Measurements from ENCODE around the gene FXYD3. TPM values are rescaled to one million over a fixed set of nuclear protein-coding genes. Genes with fewer than 3 reads are reported as not detected.
"Not testable (repeated sequence)": the region's sequence is repeated elsewhere in the genome, so short reads cannot be mapped to it uniquely, and the experiment has no call there.

FXYD3 gene
- polyA plus RNA-seq, 3 donors: 18.6 to 23.9 (median 23.1) TPM

DNA sequence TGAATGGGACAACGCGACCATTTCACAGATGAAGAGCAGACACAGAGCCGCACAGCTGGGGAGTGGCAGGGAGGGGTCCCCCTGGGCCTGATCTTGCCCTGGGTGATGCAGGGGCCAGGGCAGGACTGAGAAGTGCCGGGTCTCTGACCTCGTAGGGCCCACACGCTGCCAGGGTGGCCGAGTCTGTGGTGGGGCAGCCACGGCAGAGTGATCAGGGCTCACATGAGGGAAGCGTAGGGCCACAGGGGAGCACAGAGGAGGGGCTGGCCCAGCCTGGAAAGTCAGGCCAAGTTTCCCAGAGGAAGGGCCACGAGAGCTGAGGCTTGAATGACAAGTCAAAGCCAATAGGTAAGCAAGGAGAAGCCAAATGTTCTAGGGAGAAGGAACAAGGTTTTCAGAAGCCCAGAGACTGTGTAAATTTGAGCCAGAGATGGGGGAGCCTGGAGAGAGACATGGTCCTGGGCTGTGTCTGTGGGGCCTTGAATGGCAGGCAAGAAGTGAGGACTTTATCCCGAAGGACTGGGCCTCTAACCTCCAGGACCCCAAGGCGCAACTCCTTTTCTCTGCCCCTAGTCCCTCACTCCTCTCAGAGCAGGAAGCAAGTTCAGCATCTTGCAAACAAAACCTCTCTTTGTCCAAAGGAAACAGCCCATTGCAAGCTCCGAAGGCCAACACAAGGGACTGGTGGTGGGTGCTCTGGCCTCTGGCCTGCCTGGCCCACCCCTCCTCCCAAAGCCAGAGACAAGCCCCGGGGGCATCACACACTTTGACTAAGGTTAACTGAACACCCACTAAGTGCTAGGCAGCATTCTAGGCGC is 31.7 kb upstream of the FXYD3 start:
- DNase-seq: no peak

DNA sequence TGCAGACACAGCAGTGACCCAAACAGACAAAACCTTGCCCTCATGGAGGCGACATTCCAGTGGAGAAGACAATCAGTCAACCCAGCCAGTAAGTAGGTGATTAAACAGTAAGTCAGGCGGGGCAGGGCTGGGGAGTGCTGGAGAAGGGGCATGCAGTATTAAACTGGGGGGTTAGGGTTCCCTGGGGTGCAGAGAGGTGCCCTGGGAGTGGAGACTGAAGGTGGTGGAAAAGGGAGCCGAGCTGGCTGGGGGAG is 31.2 kb upstream of the FXYD3 start:
- DNase-seq: no peak

DNA sequence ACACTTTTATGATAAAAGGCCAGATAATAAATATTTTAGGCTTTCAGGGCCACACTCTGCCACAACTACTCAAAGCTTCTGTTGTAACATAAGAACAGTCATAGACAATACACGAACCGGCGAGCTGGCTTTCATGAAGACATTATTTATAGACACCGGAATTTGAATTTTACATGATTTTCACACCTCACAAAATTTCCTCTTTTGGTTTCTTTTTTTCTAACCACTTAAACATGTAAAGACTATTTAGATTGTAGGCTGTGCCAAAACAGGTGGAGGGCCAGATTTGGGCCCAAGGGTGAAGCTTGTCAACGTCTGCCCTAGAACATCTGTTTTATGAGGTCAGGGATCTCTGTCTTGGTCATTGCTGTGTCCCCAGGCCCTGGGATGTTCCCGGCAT is 29.7 kb upstream of the FXYD3 start:
- DNase-seq: no peak

DNA sequence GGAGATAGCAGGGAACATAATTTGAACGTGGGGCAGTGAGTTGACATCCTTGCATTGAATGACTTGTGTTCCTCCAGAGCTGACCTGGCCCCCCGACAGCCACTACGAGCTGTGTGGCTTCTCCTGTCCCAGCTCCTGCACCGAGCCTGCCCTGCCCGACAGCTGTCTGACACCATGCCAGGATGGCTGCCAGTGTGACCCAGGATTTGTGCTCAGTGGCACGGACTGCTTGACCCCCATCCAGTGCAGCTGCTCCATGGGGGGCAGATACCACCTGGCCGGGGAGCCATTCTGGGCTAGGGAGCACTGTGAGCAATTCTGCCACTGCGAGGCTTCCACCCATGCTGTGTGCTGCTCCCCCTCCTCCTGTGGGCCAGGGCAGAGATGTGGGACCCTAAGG is 29.2 kb upstream of the FXYD3 start:
- DNase-seq: no peak

DNA sequence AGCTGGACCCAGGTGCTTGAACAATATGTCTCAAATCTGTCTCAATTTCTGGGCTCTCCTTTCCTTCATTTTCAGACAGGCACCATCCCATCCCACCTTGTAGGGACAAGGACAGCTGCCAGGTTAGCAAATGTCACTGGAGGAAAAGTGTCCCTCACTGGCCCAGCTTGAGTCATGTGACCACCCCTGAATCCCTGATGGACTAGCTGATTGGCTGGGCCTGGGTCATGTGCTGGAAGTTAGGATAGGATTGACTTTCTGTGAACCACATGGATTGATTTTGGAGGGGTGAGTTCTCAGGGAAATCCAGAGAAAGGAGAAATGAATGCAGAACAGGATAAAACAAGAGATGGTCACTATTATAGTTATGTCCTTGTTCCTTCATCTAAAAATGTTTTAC is 28.2 kb upstream of the FXYD3 start:
- DNase-seq: no peak

DNA sequence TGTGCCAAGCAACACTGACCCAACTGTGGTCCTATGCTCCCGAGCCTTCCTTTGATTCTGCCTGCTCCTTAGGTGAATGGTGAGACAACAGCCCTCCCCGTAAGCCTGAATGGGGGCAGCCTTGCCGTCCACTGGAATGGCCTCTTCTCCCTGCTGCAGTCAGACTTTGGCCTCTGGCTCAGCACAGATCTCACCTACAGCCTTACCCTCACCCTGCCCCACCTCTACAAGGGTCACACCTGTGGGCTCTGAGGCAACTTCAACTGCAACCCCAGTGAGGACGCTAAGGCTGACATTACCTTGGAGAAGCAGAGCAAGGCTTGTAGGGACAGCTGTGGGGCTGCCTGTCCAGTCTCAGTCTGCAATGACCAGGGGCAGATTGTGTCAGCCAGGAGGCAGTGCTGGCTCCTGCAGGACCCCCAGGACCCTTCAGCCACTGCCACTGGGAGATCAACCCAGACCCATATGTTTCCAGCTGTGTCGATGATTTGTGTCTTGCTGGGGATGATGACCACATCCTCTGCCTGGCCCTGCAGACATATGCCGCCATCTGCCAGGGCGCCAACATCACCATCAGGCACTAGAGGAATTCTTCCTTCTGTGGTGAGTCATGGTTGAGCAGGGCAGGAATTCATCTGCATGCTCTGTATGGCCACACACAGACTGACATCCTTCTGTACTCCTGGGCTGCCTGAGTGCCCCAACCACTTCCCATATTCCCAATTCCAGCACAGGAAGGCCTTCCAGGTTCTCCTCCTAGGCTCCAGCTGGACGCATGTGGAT is 27.3 kb upstream of the FXYD3 start:
- DNase-seq: no peak

DNA sequence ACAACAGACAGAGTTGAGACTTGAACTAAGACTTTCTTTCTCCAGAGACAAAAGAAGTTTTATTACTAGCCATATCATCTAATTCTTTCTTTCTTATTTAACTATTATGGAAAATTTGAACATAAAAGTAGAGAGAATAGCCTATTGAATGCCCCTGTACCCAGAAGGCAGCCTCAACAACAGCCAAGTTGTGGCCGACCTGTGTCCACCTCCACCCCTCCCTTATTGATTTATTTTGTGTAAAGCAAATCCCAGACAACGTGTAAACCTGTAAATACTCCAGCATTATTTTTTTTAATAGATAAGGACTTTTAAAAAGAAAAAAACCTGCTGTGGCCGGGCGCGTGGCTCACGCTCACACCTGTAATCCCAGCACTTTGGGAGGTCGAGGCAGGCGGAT is 26.1 kb upstream of the FXYD3 start:
- no peak for DNase-seq

DNA sequence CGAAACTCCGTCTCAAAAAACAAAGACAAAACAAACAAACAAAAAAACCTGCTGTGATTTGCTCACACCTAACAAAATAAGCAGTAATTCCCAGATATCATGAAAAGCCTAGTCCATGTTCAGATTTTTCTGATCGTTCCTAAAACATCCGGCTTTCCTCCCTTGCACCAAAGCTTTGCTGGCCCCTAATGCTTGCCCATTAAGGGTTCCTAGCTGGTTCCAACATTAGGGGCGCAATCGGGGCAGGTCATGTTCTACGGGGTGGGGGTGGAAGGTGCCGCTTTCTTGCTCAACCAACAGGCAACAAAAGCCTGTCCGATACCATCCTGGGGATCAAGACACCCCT is 25.5 kb upstream of the FXYD3 start:
- no peak for DNase-seq

DNA sequence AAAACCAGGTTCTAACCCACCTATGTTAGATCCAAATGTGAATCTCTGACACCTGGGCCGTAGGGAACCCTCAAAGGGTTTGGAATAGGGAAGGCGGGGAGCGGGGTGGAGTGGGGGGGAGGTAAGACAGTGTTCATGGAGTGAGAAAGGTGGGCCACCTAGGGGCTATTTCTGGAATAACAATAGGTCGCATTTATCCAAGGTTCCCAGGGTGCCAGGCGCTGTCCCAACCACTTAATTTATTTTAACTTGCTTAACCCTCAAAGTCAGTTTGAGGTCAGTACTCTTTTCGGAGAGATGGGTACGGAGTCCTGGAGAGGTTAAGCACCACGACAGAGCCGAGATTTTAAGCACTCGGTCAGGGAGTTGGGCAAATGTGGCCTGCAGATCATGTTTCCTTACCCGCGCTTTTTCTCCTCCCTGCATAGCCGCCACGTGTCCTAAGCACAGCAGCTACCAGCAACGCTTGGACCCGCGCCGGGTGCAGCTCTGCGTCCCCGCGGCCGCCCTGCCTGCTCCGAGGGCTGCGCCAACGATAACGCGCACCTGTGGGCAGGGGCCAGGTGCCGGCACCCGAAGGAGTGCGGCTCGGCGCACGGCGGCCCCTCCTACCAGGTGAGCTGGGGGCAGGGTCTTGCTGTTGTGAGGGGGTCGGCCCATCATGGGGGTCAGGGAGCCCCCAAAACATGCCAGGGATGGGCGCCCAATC is 25.0 kb upstream of the FXYD3 start:
- peak; percentile 79 for DNase-seq

DNA sequence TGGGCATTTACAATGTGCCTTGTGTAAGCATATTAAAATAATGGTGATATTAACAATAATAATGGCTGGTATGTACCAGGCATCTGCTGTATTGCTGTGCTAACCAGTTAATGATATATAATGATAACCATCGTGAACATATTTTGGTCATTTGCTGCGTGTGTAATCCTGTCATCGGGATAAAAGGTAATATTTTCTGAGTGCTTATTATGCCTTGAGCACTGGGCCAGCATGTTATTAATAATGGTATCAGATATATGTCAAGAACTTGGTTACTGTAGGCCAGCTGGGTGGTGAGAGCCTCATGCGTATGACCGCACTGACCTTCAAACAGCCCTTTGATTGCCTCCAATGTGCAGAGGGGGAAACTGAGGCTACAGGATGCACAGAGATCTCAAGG is 22.2 kb upstream of the FXYD3 start:
- no peak for DNase-seq

DNA sequence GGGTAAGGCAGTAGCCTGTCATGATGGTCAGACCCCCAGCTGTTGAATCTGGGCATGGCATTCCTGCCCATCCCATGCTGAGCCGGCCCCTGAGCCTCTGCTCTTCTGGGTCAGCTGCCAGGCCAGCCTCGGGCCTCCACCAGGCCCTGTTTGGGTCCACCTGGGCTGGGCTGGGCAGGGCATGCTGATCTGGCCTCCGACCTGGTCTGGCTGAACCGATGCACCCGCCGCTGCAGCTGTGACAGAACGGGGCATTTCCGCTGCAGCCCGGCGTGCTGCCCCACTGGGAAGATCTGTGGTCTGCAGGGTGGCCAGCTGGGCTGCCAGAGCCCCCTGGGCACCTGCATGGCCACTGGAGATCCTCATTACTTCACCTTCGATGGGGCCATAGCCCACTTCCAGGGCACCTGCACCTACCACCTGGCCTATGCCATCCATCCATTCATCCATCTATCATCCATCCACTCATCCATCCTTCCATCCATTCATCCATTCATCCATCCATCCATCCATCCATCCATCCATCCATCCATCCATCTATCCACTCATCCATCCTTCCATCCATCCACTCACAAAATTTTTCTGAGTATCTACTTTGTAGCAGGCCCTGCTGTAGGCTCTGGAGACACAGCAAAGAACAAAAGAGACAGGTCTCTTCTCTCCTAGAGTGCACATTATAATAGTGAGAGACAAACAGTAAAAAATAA is 21.5 kb upstream of the FXYD3 start:
- DNase-seq: no peak

DNA sequence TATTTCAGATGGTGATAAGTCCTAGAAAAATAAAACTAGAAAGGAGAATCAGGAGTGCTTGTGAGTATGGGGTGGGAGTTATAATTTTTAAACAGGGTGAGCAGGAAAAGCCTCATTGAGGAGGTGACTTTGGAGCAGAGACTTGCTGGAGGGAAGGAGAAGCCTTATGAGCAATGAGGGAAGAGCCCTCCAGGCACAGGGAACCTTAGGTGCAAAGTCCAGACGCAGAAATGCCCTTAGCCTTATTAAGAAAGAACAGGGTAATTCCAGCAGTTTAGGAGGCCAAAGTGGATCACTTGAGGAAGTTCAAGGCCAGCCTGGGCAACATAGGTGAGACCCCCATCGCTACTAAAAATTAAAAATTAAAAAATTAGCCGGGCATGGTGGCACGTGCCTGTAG is 21.0 kb upstream of the FXYD3 start:
- DNase-seq: no peak

DNA sequence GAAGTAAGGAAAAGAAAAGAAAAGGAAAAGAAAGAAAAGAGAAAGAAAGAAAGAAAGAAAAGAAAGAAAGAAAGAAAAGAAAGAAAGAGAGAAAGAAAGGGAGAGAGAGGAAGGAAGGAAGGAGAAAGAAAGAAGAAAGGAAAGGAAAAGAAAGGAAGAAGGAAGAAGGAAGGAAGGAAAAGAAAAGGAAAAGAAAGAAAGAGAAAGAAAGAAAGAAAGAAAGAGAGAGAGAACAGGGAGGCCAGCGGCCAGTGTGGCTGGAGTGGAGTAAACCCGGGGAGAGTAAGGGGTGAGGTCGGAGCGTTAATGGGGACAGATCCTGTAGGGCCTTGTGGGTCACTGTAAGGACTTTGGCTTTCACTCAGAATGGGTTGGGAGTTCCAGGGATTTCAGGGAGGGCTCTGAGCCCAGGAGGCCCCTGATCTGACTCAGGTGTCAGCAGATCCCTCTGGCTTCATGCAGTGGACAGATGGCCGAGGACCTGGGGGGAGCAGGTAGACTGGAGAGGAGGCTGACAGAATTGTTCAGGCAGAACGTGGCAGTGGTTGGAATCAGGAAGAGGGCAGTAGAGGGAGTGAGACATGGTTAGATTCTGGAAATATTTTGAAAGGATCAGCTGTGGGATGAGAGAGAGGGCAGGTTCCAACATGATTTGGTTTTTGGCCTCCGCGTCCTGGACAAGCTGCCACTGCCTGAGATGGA is 19.8 kb upstream of the FXYD3 start:
- no peak for DNase-seq

DNA sequence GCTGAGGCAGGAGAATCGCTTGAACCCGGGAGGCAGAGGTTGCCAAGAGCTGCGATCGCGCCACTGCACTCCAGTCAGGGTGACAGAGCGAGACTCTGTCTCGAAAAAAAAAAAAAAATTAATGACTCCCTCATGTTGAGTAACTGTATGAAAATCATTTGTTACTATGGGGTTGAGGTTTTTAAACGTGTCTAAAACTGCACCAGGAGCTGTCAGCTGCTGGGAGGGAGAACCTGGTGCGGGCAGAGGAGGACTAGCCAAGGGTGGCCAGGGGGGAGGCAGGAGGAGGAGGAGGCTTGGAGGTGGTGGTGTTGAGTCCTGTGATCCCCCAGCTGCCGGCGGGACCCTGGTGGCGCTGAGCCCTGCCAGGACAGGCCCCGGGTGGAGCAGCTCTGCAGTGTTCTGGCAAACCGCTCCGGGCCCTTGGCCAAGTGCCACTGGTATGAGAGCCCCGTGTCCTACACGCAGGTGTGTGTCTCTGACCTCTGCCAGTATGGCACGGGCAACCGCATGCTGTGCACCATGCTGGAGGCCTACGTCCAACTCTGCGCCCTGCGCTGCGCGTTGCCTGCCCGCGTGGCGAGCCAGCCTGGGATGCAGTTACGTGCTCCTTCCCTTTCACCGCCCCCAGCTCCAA is 17.1 kb upstream of the FXYD3 start:
- DNase-seq: no peak

DNA sequence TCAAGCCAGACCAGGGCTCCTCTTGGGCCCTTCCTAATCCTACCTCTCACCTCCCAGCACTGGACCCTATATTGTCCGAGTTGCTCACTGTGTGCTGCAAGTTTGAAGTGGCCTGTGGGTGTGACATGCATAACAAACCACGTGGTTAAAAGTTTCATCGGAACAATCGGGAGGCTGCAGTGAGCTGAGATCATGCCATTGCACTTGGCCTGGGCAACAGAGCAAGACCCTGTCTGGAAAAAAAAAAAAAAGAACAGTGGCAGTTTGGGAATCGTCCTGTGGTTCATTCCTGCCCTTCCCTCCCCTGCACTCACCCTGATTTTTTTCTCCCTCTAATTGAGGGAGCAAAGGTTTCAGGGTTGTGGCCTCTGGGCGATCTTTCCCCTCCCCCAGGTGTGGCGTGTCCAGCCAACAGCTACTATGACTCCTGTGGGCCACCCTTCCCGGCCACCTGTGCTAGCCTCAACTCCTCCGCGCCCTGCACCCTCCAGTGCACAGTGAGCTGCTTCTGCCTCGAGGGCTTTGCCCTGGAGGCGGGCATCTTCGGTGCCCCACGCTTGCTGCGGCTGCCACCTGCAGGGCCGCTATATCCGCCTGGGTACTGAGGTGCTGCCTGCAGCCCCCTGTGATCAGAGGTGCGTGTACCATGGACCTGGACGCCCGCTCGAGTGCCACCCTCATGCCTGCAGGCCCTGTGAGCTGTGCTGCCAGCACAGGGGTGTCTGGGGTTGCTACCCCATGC is 16.3 kb upstream of the FXYD3 start:
- DNase-seq: no peak

DNA sequence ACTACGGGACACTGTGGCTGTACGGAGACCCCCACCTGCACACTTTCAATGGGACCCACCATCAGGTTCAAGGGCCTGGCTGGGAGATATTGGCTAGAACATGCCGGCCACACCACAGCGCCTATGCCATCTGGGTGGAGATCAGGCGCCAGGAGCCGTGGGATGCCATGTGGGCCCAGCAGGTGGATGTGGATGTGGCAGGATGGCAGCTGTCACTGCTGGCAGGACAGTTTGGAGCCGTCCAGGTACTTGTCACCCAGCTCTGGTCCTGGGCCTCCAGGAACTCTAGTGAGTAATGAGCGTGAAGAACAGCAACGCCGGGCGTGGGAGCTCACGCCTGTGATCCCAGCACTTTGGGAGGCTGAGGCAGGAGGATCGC is 15.7 kb upstream of the FXYD3 start:
- no peak for DNase-seq

DNA sequence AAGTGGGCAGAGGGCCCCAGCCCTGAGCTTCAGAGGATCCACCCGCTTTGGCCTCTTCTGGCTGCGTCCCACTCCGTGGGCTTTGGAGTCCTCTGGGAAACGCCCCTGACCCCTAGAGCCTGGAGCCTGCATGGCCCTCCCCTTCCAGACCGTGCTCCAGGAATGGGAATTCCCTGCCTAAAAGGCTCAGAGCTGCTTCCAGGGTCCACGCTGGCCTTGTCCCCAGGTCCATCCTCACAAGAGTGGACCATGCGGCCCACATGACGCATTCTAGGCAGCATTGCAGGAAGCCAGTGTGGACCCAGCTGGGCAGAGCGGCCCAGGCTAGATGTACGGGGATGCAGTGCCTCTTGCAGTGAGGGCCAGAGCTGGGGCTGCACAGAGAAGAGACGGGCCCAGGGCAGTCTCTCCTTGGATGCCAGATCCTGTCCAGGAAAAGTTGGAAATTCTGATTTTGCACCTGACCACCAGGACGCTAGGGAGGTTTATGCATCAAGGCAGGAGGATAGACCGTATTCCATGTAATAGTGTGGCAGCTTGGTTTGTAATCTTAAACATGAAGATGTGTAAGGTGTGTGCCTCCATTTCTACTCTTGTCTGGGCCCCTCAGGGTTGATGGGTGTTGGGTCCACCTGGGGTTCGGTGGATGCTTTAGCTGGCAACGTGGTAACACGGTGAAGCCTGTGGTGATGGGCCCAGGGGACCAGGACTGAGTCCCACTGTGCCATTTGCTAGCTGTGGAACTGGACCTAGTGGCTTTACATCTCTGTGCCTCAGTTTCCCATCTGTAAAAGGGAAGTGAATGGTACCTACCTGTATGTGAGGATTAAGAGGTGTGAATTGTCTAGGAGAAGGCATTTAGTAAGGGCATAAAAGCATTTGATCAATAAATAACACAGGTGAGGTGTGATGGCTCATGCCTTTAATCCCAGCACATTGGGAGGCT is 14.8 kb upstream of the FXYD3 start:
- DNase-seq: no peak

DNA sequence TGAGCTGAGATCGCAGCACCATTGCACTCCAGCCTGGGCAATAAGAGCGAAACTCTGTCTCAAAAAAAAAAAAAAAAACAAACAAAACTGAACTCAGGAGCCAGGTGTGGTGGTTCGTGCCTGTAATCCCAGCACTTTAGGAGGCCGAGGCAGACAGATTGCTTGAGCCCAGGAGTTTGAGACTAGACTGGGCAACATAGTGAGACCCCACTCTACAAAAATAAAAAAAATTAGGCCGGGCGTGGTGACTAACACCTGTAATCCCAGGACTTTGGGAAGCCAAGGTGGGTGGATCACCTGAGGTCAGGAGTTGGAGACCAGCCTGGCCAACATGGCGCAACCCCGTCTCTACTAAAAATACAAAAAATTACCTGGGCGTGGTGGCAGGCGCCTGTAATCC is 13.7 kb upstream of the FXYD3 start:
- not testable (repeated sequence) for DNase-seq

DNA sequence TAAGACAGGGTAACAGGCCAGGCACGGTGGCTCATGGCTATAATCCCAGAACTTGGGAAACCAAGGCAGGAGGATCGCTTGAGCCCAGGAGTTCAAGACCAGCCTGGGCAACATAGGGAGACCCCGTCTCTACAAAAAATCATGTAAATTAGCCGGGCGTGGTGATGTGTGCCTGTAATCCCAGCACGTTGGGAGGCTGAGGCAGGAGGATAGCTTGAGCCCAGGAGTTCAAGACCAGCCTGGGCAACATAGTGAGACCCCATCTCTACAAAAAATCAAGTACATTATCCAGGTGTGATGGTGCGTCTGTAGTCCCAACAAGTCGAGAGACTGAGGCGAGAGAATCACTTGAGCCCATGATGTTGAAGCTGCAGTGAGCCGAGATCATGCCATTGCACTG is 12.0 kb upstream of the FXYD3 start:
- DNase-seq: not testable (repeated sequence)

DNA sequence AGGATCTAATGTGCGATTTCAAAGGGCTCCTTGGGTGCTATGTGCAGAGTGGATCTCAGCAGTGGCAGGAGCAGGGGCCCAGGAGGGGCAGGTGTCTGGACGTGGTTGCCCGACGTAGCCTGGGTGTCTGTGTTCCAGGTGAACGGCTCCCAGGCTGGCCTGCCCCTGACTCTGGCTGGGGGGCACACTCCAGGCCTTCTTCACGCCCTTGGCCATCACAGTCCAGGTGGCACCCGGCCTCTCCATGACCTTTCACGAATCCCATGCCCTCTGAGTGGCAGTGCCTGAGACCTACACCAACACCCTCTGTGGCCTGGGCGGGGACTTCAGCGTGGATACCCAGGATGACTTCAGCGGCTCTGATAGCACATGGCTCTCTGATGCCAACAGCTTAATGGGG is 11.3 kb upstream of the FXYD3 start:
- no peak for DNase-seq

All from renal pelvis (tissue), 4 donors.